SW480 (cell line): ENCODE results near the gene UST.
A peak's percentile ranks its signal among the peaks of the same experiment; 100 is the strongest.
"Not testable (repeated sequence)": the region's sequence is repeated elsewhere in the genome, so short reads cannot be mapped to it uniquely, and the experiment has no call there.

Source experiments
- DNase-seq: peaks from one replicate; pipeline ENCODE4 v3.0.0-alpha.2; 2016; ENCODE audit warnings: low spot score

The UST gene

DNA sequence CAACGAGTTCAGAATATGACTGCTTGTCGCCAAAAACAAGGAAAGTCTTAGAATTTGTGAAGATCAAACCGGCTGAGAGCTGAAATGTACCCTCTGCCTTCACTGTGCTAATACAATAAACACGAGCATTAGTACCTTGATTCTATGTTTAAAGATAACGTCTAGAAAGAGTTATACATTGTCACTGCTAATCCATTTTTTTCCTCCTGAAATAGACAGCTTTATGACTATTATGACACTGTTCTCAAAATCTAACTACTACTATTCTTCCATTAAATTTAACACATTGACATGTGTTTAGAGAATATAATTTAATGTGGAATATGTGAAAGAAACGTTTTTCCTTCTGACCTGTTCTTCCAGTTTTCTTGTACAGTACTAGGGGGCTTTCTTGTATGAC, 204.8 kb downstream of the UST start:
- no peak for DNase-seq

DNA sequence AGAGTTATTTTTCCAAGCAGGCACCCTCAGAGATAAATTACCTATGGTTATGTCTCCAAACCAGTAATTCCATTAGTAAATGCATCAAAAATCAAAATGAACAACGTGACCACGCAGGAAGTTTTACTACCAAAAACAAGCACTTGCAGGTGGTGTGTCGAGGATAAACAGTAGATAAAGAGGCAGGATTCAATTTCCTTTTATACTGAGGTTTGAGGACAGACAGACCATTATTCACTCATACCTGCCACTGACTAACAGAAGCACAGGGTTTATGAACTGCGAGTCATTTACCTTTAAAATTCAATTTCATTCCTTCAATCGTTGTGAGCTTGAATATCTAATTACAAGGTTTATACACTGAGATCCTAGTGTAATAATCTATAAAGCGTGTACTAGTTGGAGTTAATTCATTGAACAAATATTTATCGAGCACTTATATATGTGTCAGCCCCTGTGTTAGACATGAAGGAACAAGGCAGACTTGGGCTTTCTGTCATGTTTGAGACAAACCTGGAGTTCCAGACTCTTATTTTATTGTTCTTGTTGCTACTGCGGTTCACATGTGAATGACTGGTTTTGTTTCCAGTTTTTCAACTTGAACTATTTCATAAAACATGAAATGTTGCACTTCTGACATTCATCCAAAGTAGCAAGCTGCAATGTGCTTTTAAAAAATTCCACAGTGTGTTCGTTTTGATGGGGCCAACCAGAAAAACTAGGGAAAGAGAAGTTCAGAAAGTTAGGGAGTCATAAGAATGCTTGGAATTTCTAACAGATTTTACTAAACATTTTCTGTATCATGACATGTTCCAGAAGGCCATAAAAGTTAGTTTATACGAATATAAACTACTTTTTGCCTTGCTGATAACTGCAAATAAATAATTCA, 205.6 kb downstream of the UST start:
- no peak for DNase-seq

DNA sequence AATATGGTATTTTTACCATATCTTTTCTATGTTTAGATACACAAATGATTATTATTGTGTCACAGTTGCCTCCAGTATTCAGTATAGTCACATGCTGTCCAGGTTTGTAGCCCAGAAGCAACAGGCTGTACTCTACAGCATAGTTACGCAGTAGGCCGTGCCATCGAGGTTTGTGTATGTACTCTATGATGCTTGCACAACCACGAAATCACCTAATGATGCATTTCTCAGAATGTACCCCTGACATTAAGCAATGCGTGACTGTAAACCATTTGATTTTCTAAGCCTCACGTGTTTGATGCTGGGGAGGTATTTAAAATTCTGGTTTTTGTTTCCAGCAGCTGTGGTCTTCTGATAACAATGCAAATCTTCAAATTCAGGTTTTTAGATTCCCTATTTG, 207.6 kb downstream of the UST start:
- no peak for DNase-seq

DNA sequence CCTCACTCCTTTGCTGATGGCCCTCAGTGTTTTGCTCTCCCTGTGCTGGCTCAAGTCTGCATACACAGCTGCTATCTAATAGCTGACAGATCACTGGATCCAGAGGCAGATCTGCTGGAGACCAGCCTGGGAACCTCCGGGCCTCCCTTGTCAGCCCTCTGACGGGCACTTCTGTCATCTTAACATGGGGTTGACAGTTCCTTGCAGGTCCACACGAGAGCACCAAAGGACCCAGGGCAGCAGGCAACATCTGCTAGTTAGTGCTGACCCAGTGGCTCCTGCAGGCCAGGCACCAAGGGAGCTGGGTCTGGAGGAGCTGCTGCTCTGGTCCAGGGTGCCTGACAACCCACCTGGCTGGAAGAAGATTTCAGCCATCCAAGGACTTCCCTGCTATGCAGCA, 208.1 kb downstream of the UST start:
- no peak for DNase-seq

DNA sequence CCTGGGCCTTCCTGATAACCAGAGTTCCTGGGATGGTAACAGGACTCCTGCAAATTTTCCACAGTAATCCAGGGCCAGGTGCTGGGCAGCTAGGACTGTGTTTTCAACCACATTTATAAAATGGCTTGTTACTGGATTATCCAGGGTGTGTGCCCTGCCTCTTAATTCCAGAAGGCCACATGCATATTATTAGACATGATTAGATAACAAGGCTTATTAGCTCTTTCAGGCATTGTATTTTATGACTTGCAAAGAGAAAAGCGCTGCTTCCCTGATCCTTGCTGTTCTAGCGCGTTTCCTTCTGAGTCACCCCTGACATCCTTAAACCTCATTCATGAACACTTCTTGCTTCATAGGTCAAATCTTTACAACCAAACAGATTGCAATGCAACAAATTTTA, 208.6 kb downstream of the UST start:
- no peak for DNase-seq

DNA sequence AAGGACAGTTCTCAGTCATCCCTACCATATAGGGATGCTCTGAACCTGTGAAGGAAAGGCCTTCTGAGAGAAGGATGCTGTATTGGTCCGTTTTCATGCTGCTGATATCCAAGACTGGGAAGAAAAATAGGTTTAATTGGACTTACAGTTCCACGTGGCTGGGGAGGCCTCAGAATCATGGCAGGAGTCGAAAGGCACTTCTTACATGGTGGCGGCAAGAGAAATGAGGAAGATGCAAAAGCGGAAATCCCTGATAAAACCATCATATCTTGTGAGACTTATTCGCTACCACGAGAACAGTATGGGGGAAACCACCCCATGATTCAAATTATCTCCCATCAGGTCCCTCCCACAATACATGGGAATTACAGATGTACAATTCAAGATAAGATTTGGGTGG, 209.3 kb downstream of the UST start:
- DNase-seq, result not testable (repeated sequence)

DNA sequence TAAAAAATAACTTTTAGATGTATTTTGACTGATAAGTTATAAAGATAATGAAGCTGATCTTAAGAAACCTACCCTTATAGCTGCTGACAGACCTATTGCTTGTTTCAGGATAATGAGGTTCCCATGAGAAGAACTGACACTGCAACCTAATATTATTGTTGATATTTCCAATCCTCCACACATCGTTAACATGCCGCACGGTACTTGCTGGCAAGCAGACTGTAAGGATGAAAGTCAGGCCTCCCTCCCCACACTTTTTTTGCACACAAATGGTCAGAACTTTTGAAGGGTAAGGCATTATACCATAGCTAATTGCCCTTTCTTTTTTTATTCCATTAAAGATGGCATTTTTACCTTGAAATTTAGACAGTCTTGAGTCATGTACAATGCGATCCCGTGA, 210.9 kb downstream of the UST start:
- DNase-seq, result no peak

DNA sequence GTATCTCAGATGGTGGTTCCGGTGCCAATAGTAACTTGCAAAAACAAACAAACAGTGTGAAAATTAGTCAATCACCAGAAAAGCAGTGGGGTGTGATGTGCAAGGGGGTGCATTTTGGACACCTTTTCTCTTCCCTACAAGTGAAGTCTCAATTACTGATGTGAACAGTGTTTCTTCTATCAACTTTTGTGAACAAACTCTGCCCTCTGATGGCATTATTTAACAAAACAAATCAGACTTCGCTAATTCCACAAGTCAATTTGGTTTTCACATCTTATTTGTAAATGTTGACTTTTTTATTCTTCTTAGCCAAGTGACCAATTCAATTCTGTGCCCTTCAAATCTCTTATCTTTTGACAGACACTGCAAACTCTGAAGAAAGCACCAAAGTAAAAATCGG, 212.2 kb downstream of the UST start:
- DNase-seq, result no peak

DNA sequence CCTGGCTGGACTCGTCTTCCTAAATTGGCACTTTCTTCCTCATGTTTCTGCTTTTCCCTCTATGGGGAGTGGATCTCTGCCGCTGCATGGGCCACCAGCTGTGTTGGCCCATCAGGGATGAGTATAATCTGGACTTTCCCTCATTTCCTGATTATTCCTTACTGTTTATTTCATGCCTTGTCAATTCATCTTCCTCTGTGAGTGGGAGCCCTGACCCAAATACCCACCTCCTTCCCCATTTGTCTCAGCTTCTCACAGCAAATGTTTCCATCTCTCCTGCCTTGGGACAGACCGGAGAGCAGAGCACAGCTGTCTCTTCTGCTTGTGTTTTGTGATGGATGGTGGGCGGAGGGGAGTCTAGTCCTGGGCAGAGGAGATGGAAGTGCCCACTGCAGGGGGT, 212.7 kb downstream of the UST start:
- DNase-seq, result no peak

DNA sequence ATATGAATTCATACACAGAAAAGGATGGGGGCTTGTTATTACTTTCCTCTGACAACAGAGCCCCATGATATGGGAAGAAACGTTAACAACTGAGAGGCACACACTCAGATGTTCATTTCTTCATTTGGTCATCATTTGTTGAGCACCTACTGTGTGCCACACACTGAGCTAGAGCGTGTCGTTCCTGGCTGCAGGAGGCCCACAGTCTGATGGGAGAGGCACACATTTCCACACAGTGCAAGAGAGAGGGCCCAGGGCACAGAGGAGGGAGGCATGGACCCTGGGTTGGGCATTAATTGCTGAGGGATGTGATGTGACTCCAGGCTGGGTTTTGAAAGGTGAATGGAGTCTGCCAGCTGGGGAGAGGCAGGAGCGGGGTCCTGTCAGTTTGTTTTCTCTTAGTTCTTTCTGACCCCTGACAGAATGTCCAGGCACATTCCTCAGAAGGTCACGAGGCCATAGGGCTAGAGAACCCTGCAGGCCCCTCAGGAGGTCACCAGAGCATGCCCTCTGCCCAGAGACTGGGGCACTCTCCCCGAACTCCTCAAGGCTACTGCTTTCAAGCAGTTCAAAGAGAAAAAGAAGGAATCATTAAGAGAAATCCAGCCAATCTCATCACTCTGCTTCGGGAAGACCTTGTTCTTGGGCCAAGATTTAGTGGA, 216.2 kb downstream of the UST start:
- no peak for DNase-seq

DNA sequence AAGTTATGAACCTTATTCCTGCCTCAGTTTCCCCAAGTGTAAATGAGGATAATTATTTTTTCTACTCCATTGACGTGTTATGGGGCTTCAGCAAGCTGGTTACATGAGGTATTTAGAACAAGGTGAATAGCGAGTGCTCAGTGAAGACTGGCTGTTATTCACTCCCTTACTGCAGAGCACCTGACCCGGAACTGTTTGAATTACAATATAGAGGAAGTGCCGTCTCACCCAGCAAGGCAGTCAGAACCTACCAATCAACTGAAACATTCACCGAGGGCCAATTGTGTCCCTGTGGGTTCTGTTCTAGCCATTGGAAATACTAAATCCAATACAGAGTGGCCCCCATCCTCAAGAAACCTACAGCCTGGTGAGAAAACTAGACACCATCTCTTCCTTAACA, 216.9 kb downstream of the UST start:
- DNase-seq, result no peak

DNA sequence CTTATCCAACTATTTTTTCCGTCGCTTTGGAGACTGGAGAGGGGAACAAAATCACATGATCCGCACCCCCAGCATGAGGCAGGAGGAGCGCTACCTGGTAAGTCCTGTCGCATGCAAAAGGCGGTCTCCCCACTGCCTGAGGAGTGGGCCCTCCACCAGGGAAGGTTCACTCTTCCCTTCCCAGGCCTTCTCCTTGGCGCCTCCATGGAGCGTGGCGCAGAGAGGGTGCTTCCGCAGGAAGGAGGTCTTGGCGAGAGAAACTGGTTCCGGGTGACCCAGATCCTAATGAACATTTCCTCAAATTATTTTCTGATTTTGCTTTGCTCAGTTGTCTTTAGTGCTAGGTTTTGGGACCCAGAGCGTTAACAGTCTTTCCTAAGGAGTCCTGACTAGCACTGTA, 217.6 kb downstream of the UST start:
- DNase-seq, result no peak

DNA sequence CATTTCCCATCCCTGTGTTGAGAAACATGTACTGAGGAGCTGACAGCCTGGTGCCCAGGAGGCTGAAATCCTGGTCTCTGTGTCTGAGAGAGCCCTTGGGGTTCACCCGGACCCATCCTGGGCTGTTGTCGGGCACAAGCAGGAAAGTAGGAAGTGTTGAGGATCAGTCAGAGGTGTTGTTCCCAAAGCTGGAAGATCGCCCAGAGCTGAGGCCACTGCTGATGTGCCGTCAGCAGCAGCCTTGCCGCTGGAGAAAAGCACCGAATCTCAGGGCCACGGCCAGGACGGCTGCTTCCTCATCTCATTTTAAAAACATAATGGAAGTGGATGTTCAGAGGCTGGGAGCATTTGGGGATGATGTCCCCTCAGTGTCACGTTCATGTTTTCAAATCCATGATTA, 218.5 kb downstream of the UST start:
- DNase-seq, result no peak

DNA sequence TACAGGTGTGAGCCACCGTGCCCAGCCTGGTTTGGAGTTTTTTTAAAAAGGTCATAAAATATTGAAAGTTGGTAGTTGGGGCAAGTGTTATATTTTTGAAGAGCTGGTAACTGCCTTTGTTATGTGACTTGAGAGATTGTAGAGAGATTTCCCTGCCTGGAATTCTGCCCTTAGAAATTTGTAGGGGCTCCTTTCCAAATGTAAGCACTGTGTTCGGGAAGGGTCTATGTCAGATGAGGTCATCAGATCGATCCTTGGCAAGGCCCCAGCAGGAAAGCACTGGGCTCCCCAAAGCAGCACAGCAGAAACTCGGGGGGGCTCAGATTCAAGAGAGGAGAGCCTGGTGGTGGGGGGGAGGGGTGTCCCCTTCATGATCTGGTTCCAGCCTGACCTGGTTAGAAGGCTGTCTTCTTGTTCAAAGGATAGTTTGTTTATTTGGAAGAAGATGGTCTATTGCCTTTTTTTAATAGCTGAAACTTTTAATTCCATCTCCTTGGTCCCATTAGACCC, 220.2 kb downstream of the UST start:
- no peak for DNase-seq

DNA sequence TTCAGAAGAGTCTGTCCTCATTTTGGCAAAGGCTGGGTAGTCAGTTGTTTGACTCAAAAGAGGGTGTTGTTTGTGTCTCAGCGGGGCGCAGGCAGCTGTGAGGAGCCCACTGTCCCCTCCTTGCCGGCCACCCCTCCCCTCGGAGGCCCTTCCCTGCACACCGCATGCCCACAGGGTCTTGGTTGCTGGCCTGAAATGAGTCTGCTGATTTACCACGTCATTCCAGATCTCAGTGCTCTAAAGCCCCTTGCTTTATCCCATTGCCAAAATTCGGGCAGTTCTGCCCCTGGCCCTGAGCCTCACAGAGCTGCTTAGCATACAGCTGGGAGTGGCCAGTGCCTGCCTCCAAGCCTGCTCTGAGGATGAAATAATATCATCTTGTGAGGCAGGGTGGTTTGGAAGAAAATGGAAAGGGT, 220.7 kb downstream of the UST start:
- no peak for DNase-seq

DNA sequence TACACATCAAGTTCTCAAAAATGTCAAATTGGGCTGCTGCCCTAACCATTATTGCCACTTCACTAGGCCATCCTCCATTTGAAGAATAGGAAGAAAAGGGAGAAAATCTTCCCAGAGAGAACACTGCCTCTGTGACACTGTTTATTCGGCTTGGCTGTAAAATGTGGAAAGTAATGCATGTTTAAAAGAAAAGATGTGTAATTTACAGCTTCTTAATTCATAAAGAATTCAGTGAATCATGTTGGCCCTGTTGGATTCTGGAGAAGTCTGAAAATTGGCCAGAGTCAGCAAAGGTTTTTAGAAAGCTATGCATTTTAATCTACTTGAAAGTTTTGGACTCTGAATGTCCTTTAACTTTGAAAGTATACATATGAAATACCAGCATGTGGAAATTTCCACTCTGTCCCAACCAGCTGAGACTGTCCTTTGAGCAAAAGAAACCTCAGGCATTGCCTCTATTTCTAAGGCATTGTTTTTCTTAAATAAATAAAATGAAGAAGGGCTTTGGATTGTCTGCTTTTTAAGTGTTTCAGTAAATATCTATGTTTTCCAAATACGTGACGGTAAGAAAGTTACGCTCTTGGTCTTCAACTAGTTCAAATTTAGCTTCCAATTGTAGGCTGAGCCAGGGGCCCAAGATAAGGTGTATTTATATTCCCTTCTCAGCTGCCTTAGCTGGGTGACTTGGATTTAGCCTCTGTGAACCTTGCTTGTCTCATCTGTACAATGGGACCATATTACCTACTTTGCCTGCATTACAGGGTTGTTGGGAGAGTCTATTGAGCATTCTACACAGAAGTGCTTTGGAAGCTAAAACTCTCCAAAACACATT, 222.2 kb downstream of the UST start:
- no peak for DNase-seq

DNA sequence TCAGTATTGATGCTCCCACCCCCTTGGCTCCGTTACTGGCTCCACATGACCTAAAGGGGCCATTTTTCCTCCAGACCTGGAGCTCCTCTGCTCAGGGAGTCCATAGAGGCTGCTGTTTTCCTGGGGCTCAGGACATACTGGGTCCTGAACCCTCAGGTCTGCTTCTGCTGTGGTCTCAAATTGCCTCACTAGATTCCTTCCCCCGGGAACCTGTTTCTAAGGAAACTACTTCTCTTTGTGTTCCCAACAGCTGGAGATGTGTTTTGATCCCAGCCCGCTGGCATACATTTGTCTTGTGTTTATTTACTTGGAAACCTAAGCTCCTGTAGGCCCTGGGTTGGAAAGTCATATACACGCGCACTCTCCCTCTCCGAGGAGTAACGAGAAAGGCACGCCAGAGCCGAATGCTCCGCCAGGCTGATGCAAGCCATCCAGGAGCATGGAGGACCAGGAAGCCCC, 222.8 kb downstream of the UST start:
- DNase-seq, result no peak

DNA sequence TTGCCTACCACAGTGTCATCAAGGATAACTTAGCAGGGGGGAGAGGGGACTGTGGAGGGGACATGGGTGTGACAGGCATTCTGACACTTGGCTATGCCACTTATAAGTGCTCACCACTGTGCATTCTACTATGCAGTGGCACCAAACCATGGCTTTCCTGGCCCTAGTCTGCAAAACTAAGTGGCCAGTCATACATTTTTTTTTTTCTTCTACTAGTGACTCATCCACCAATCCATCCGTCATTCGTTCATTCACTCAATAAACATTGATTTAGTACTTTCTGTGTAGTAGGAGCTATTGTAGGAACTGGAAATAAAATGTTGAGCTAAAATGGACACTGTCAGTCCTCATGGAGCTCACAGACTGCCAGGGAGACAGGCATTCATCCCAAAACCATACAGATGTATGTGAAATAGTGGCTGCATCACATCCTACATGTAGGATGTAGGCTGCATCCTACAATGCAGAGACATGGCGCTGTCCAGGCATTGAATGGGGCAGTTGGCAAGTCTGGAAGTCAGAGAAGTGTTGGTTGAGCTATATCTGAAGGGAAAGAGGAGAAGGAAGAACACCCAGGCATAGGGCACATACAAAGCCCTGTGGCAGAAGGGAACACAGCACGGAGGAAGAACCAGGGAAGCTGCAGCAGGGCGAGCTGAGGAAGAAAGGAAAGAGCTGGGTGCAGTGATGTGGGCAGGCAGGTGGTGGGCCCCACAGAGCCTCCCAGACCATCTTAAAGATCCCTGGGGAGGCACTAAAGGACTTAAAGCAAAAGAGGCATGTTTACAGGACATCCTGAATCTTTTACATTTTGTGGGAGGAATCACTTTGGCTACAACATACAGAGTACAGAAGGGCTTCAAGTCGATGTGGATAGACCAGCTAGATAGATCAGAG, 224.4 kb downstream of the UST start:
- DNase-seq, result no peak

DNA sequence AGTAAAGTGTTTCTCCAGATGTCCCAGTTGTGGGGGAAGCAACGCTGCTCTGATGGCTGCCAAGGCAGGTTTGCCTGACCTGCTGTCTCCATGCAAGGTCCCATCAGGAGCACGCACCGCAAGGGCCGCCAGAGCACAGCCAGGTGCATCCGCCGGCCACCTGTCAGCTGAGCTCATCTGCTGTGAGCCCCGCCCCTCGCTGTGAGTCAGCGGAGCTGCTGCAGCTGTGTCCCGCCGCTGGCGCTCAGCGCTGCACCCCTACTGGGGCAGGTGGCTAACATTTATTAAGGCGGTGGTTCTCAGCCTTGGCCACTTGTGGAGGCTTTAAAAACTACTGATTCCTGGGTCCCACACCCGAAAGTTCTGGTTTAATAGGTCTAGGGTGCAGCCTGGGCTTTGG, 225.7 kb downstream of the UST start:
- peak; percentile 81 for DNase-seq

DNA sequence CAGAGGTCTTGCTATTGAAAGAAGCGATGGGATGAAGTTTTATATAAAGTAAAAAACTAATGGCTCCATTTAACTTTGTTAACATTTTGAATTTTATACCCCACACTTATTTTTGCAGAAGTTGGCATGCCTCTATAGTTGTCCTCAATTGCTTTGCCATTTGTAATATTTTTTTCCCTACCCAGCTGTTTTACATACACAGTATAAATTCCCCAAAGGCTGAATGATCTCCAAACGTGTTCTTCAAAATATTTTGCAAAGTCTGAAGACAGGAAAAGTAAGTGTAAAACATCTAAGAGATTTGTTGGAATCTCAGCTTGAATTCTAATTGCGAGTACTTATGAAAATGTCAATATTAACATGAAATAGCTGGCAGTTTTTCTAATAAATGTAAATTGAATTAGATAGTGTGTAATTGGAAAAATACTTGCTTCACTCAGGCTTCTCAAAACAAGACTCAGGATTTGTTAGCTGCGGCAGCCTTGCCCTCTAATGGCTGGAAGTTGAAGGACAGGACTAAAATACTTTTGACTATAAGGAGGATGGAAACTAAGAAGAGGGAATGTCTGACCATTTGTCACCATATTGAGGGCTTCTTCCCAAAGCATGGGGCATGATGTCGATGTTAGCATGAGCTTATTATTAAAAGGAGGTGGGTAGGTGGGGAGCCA, 226.8 kb downstream of the UST start:
- peak; percentile 7 for DNase-seq

DNA sequence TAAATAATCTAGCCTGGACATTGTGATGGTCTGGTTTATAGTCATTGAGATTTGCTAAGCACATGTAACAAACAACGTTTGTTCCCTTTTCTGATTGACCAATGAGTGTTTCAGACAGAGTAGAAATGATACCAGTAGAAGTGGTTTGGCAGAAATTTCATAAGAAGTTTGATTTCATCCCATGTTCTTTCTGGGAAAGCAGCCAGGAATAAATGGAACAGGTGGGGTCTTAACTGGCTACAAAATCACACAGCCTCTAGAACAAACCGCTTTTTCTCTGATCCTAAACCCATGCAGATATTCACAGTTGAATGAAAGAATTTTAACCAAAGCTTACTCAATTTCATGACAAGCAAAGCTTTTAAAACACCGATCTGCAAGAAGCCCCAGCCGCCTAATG, 227.5 kb downstream of the UST start:
- DNase-seq, result no peak
